Fibroblast of villous mesenchyme (primary cell): ENCODE results near the gene TMEM260. TPM values are rescaled to one million over a fixed set of nuclear protein-coding genes. Genes with fewer than 3 reads are reported as not detected.
"Not testable (repeated sequence)": the region's sequence is repeated elsewhere in the genome, so short reads cannot be mapped to it uniquely, and the experiment has no call there.

ENCODE experiments used
- DNase-seq: peaks from one replicate; pipeline ENCODE4 v3.0.0-alpha.2; 2010; ENCODE audit warnings: low read depth
- H3K4me3 ChIP-seq: 2 replicates; pipeline ENCODE4 v1.5.1; 2011; ENCODE audit warnings: low read depth, mild to moderate bottlenecking, low read length
- CTCF ChIP-seq: IDR thresholded peaks from 2 replicates; pipeline ENCODE4 v1.5.1; 2012; ENCODE audit warnings: low read depth, mild to moderate bottlenecking, low read length; ENCODE audit not compliant: insufficient read depth
- total RNA-seq: library from RNA; depleted of rRNA; stranded (reverse); fragments of >200 nt; gene quantifications from 2 replicates; pipeline ENCODE4 v1.2.3, GENCODE V29; 2012

Gene TMEM260
- total RNA-seq, 1 donor = 19.9 TPM

DNA sequence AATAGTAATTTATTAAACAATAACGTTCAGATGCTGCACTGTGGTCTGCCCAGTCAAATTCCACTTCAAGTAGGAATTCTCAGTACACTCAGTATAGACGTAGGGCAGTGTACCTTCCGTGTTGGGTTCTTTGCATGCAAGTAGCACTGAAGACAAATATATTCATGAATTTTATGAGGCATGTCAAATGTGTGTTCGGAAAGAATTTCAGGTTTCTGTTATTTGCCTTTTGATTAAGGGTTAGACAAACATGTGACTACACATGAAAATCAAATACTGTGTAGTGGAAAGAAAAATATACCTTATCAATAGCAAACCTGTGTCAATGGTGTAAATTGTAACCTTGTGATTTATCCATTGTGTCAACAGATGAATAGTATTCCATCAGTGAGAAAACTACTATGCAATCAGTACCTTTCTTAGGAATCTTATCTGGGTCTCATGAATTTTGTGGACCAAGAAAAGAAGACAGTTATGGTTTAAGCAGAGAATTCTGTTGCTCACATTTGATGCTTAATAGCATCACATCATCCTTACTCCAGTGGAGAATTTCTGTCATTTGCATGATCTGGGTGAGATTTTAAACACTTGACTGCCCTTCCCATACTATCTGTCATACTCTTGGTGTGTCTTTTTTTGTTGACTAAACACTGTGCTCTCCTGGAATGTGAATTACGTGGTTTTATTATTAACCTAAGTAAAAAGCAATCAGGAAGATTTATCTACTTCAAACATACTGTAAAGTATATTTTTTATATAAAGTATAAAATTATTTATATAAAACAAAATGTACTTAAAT lies 13.3 kb downstream of the TMEM260 start:
- H3K4me3 ChIP-seq = no peak overlapping the region
- DNase-seq = no peak
- TF ChIP-seq CTCF = no peak

- no peak overlapping the region for H3K4me3 ChIP-seq
- no peak for TF ChIP-seq CTCF
- no peak for DNase-seq
Observed at GRCh38 chr14:56594428-56594827, 14.8 kb downstream of the TMEM260 start.

- DNase-seq = no peak
- TF ChIP-seq CTCF = no peak
- H3K4me3 ChIP-seq = no peak overlapping the region
Observed at GRCh38 chr14:56598519-56598918, 18.9 kb downstream of the TMEM260 start.

DNA sequence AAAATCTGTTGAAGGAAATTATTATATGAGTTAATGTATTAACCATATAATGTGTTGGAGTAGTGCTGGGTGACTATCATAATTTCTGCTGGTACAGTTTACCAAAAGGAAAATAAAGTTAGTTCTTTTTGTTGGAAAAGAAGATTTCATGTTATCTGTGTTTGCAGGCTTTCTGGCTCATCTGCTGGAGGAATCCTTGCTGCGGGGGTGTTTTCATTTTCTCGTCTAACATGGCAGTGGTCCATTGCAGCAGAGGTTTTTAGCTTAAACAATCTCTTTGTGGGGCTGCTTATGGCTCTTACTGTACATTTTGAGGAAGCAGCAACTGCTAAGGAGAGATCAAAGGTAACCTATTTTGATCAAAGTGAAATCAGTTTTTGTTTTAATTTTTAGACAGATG lies 24.1 kb downstream of the TMEM260 start:
- peak; percentile 18 for DNase-seq
- no peak overlapping the region for H3K4me3 ChIP-seq
- no peak for TF ChIP-seq CTCF

GRCh38 chr14:56608689-56609088 lies 29.1 kb downstream of the TMEM260 start:
- no peak overlapping the region for H3K4me3 ChIP-seq
- TF ChIP-seq CTCF = no peak
- DNase-seq = peak; percentile 64

DNA sequence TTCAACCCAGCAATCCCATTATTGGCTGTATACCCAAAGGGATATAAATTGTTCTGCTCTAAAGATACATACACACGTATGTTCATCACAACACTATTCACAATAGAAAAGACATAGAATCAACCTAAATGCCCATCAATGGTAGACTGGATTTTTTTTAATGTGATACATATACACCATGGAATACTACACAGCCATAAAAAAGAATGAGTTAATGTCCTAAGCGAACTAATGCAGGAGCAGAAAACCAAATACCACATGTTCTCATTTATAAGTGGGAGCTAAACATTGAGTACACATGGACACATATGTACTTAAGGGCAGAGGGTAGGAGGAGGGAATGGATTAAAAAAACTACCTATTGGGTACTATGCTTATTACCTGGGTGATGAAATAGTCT lies 32.1 kb downstream of the TMEM260 start:
- DNase-seq, H3K4me3 ChIP-seq: not testable (repeated sequence)

DNA sequence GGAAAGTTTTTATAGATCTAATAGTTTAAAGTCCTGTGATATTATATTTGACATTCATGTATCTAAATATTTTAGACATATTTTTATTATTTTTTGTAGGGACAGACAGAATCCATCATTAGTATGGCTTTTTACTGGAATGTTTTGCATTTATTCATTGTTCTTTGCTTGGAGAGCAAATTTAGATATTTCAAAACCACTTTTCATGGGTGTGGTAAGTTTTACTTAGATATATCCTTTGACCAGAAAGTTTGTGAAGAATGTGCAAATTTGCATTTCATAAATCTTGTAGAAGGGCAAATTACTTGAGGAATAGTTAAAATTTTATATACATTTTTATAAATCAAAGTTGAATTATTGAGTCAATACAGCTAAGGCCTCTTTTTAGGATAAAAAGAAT lies 37.5 kb downstream of the TMEM260 start:
- no peak for TF ChIP-seq CTCF
- no peak for DNase-seq
- no peak overlapping the region for H3K4me3 ChIP-seq
